ENCODE data around the gene GOLIM4. TPM values are rescaled to one million over a fixed set of nuclear protein-coding genes. Genes with fewer than 3 reads are reported as not detected.
A peak's percentile ranks its signal among the peaks of the same experiment; 100 is the strongest.

Gene GOLIM4
- total RNA-seq, 3 donors from 2014 or later, result 60.8 to 102 (median 80.4) TPM

- TF ChIP-seq CTCF (IDR thresholded peaks at IDR 0.05), result no peak
- DNase-seq, result no peak
These were observed 9.0 kb downstream of the GOLIM4 start for GRCh38 chr3:168086541-168087260.

GRCh38 chr3:168085491-168086119, 10.1 kb downstream of the GOLIM4 start:
- no peak for TF ChIP-seq CTCF (IDR thresholded peaks at IDR 0.05)
- DNase-seq (no peak), ATAC-seq (no peak)
- intact Hi-C loops (cut with DNase I, micrococcal nuclease), result no loop called here
- H3K36me3 ChIP-seq (ENCODE audit: low read depth), result no peaks in the 10 kb centered on the region
- peaks cover 35% of the 10 kb centered on the region for H3K4me1 ChIP-seq (ENCODE audit: low read depth)
- no peaks in the 10 kb centered on the region for H3K9me3 ChIP-seq
- H3K4me3 ChIP-seq, result no peak overlapping the region

More at GRCh38 chr3:168086541-168087260, 9.0 kb downstream of the GOLIM4 start:
- Histone ChIP-seq H3K4me1 (ENCODE audit: low read depth) (peaks cover 40% of the 10 kb centered on the region), H3K9me3 (no peaks in the 10 kb centered on the region), H3K36me3 (ENCODE audit: low read depth) (no peaks in the 10 kb centered on the region), H3K4me3 (no peak overlapping the region)
- intact Hi-C loops (cut with DNase I, micrococcal nuclease), result no loop called here
- no peak for ATAC-seq

- Histone ChIP-seq H3K9me3 (no peaks in the 10 kb centered on the region), H3K4me3 (no peak overlapping the region), H3K36me3 (ENCODE audit: low read depth) (no peaks in the 10 kb centered on the region), H3K4me1 (ENCODE audit: low read depth) (peaks cover 25% of the 10 kb centered on the region)
- intact Hi-C loops (cut with DNase I, micrococcal nuclease), result no loop called here
- no peak for TF ChIP-seq CTCF (IDR thresholded peaks at IDR 0.05)
- ATAC-seq (no peak), DNase-seq (no peak)
These were observed 11.8 kb downstream of the GOLIM4 start for GRCh38 chr3:168083906-168084305.

- H3K9me3 ChIP-seq, result no peaks in the 10 kb centered on the region
- H3K4me3 ChIP-seq, result no peak overlapping the region
- intact Hi-C loops (cut with DNase I, micrococcal nuclease), result no loop called here
- TF ChIP-seq CTCF (IDR thresholded peaks at IDR 0.05), result no peak
- peaks cover 12% of the 10 kb centered on the region for H3K4me1 ChIP-seq (ENCODE audit: low read depth)
- no peak for DNase-seq
- H3K36me3 ChIP-seq (ENCODE audit: low read depth), result no peaks in the 10 kb centered on the region
- ATAC-seq, result no peak
These were observed 13.9 kb downstream of the GOLIM4 start for GRCh38 chr3:168081856-168082255.

GRCh38 chr3:168081171-168081771, 14.5 kb downstream of the GOLIM4 start:
- Histone ChIP-seq H3K36me3 (ENCODE audit: low read depth) (no peaks in the 10 kb centered on the region), H3K9me3 (no peaks in the 10 kb centered on the region), H3K4me3 (no peak overlapping the region), H3K4me1 (ENCODE audit: low read depth) (peaks cover 10% of the 10 kb centered on the region)
- DNase-seq (no peak), ATAC-seq (peak; percentile 42)
- intact Hi-C loops (cut with DNase I, micrococcal nuclease), result no loop called here
- no peak for TF ChIP-seq CTCF (IDR thresholded peaks at IDR 0.05)

All from mucosa of descending colon (tissue), 3 donors.